C4-2B (cell line): ENCODE data around the gene DNAJC11.

Experiments
- ZFX ChIP-seq: fragments of 450-650 bp; IDR thresholded peaks from 2 replicates; pipeline ENCODE4 v1.6.1; 2017
- TF ChIP-seq, protein P1 (sequence below): fragments of 450-650 bp; conservative IDR thresholded peaks from 2 replicates; pipeline ENCODE4 v1.5.1; 2017; ENCODE audit warnings: mild to moderate bottlenecking

GRCh38 chr1:6683434-6683833 lies 18.2 kb downstream of the DNAJC11 start:
- TF ChIP-seq, protein P1, sequence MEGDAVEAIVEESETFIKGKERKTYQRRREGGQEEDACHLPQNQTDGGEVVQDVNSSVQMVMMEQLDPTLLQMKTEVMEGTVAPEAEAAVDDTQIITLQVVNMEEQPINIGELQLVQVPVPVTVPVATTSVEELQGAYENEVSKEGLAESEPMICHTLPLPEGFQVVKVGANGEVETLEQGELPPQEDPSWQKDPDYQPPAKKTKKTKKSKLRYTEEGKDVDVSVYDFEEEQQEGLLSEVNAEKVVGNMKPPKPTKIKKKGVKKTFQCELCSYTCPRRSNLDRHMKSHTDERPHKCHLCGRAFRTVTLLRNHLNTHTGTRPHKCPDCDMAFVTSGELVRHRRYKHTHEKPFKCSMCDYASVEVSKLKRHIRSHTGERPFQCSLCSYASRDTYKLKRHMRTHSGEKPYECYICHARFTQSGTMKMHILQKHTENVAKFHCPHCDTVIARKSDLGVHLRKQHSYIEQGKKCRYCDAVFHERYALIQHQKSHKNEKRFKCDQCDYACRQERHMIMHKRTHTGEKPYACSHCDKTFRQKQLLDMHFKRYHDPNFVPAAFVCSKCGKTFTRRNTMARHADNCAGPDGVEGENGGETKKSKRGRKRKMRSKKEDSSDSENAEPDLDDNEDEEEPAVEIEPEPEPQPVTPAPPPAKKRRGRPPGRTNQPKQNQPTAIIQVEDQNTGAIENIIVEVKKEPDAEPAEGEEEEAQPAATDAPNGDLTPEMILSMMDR = no peak
- no peak for TF ChIP-seq ZFX
